DMS114 treated with DMSO at 0.1 percent for 48 hours (cell line): ENCODE results near the gene TMEM164.
"Not testable (repeated sequence)": the region's sequence is repeated elsewhere in the genome, so short reads cannot be mapped to it uniquely, and the experiment has no call there.

Experiments
- DNase-seq: peaks from one replicate; lab custom pipeline; 2025; ENCODE audit not compliant: unreplicated experiment; lab: John Stamatoyannopoulos, UW

The TMEM164 gene

GRCh38 chrX:110002300-110003166 is at the start of gene TMEM164:
Gene TMEM164 (plus strand): TSS chrX:110003114. CDS start chrX:110003775, 661 bp downstream.
- peak; percentile 57 for DNase-seq

GRCh38 chrX:109954333-109954732 is 48.6 kb upstream of the TMEM164 start:
- no peak for DNase-seq

GRCh38 chrX:109954955-109955354 is 48.0 kb upstream of the TMEM164 start:
- no peak for DNase-seq

GRCh38 chrX:109958266-109958665 is 44.6 kb upstream of the TMEM164 start:
- DNase-seq: no peak

- no peak for DNase-seq
These were observed 43.5 kb upstream of the TMEM164 start for GRCh38 chrX:109959356-109959871.

GRCh38 chrX:109964390-109964789 is 38.5 kb upstream of the TMEM164 start:
- DNase-seq: no peak

- no peak for DNase-seq
These were observed 36.7 kb upstream of the TMEM164 start for GRCh38 chrX:109966246-109966645.

- DNase-seq: no peak
These were observed 35.8 kb upstream of the TMEM164 start for GRCh38 chrX:109967156-109967555.

- not testable (repeated sequence) for DNase-seq
These were observed 32.1 kb upstream of the TMEM164 start for GRCh38 chrX:109970841-109971240.

- DNase-seq: no peak
These were observed 27.8 kb upstream of the TMEM164 start for GRCh38 chrX:109974906-109975655.

- DNase-seq: not testable (repeated sequence)
These were observed 17.7 kb upstream of the TMEM164 start for GRCh38 chrX:109985210-109985609.

GRCh38 chrX:109987884-109988283 is 15.0 kb upstream of the TMEM164 start:
- no peak for DNase-seq

- DNase-seq: no peak
These were observed 12.2 kb upstream of the TMEM164 start for GRCh38 chrX:109990582-109991276.

- no peak for DNase-seq
These were observed 10.7 kb upstream of the TMEM164 start for GRCh38 chrX:109992203-109992602.

- DNase-seq: no peak
These were observed 7.8 kb upstream of the TMEM164 start for GRCh38 chrX:109995155-109995554.

- no peak for DNase-seq
These were observed 5.0 kb upstream of the TMEM164 start for GRCh38 chrX:109997786-109998452.

- DNase-seq: no peak
These were observed 2.9 kb upstream of the TMEM164 start for GRCh38 chrX:110000000-110000399.

- no peak for DNase-seq
These were observed 1.8 kb upstream of the TMEM164 start for GRCh38 chrX:110000847-110001713.

- no peak for DNase-seq
These were observed 1.1 kb upstream of the TMEM164 start for GRCh38 chrX:110001740-110002299.
